Testis (tissue), 2 donors: ENCODE measurements around the gene NUMB.

ENCODE experiments used
- CTCF ChIP-seq, 3 experiments: fragments of 450-650 bp in 2 of 3; fragments of 200-600 bp in 1 of 3; sonication (generic) in 1 of 3; IDR thresholded peaks; one replicate each; pipeline ENCODE4 v1.5.1; 2016 to 2019; ENCODE audit warnings: antibody characterized with exemption in 3 of 3, mild to moderate bottlenecking in 2 of 3, moderate library complexity in 1 of 3
- POLR2A ChIP-seq: fragments of 450-650 bp; IDR thresholded peaks from one replicate; pipeline ENCODE4 v1.6.1; 2017; ENCODE audit warnings: antibody characterized with exemption, mild to moderate bottlenecking, moderate library complexity

- TF ChIP-seq CTCF (IDR thresholded peaks at IDR 0.05) (no peak), POLR2A (no peak)
Measured at GRCh38 chr14:73260574-73260973, 197.8 kb downstream of the NUMB start.
